Activated naive CD8-positive, alpha-beta T cell treated with anti-CD3 and anti-CD28 coated beads, Interleukin-2, amount 50 U/mL, for 24 hours (primary cell): ENCODE data around the gene C1QL1.

Source experiments
- ATAC-seq: fragments of 150-1000 bp; cut with Tn5 transposase; one replicate; pipeline ENCODE4 v1.10.0; 2021
- DNase-seq: peaks from one replicate; pipeline ENCODE4 v3.0.0; 2021
- H3K27ac Mint-ChIP-seq: one replicate; pipeline ENCODE4 v1.8.0; 2021; ENCODE audit warnings: mild to moderate bottlenecking, mixed read lengths
- H3K27me3 Mint-ChIP-seq: one replicate; pipeline ENCODE4 v1.8.0; 2021; ENCODE audit warnings: mixed read lengths
- H3K36me3 Mint-ChIP-seq: one replicate; pipeline ENCODE4 v1.8.0; 2021; ENCODE audit warnings: low read depth, mixed read lengths
- H3K4me1 Mint-ChIP-seq: one replicate; pipeline ENCODE4 v1.8.0; 2021; ENCODE audit warnings: mixed read lengths
- H3K4me3 Mint-ChIP-seq: one replicate; pipeline ENCODE4 v1.8.0; 2021; ENCODE audit warnings: mild to moderate bottlenecking, moderate library complexity, mixed read lengths
- H3K9me3 Mint-ChIP-seq: one replicate; pipeline ENCODE4 v1.8.0; 2021; ENCODE audit warnings: mixed read lengths

Gene C1QL1

GRCh38 chr17:44933824-44934744 is 34.0 kb downstream of the C1QL1 start:
- Mint-ChIP-seq H3K27me3 (no peaks in the 10 kb centered on the region), H3K9me3 (no peaks in the 10 kb centered on the region), H3K4me1 (no peaks in the 10 kb centered on the region), H3K36me3 (peaks cover 50% of the 10 kb centered on the region), H3K4me3 (no peak overlapping the region), H3K27ac (no peak overlapping the region)
- no peak for DNase-seq
- ATAC-seq = no peak

DNA sequence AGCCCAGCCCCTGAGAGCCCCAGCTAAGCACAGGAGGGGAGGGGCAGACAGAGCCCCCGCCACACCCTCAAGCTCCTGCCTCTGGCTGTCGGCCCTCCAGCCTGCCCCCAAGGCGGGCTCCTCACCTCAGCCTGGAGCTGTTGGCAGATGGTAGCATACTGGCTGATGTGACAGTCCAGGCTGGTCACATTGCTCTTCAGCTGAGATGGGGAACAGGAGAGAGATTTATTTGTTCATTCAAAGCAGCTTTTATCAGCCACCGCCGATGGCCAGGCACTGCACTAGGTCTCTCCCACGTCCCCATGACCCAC is 35.4 kb downstream of the C1QL1 start:
- H3K27ac Mint-ChIP-seq = no peak overlapping the region
- H3K9me3 Mint-ChIP-seq = no peaks in the 10 kb centered on the region
- H3K36me3 Mint-ChIP-seq = peaks cover 46% of the 10 kb centered on the region
- DNase-seq (no peak), ATAC-seq (no peak)
- no peaks in the 10 kb centered on the region for H3K4me1 Mint-ChIP-seq
- no peaks in the 10 kb centered on the region for H3K27me3 Mint-ChIP-seq
- no peak overlapping the region for H3K4me3 Mint-ChIP-seq

DNA sequence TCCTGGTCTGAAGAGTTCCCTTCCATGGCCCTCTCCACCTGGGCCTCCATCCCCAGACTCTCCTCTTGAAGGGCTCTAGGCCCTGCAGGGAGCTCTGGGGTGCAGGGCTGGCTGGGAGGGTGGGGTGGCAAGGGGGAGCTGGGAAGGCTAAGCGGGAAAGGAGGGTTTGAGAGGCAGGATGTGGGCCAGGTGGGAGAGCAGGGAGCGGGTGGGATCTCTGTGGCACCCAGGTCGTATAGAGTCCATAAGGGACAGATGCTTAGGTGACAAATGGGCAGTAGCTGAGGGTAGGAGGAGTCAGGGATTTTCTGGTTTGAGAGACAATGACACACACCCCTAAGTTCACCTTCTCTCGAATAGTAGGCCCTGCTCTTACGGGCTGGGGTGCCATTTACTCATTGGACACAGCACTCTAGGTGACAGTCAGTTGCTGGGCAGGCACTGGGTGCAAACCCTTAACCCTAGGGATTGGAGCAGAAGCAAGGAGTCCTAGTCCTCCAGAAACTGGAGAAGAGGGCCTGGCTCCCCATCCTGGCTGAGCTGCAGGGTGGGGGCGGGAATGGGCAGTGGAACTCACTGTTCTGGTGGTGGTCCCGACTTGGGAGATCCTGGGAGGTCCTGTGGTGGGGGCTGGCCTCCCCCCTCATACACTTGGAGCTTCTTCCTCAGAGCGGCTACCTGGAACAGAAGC is 35.9 kb downstream of the C1QL1 start:
- Mint-ChIP-seq H3K9me3 (no peaks in the 10 kb centered on the region), H3K4me1 (no peaks in the 10 kb centered on the region), H3K36me3 (peaks cover 46% of the 10 kb centered on the region), H3K27me3 (no peaks in the 10 kb centered on the region), H3K4me3 (no peak overlapping the region), H3K27ac (no peak overlapping the region)
- ATAC-seq (no peak), DNase-seq (no peak)

DNA sequence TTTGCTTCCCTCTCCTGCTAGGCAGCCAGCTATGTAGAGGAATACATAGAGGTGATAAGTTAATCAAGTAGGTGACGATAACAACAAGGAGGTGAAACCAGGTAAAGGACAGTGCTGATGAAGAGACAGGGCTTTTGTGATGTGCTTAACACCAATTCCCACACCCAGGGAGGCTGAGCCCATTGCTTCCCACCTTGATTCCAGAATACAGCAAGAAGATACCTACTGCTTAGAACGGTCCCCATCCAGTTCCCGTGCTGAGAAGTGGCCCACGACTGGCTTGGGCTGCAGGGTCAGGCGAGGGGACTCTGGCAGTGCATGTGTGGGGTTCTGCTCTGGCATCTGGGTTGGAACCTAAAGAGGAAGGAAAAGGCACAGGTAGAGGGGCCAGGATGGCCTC is 36.7 kb downstream of the C1QL1 start:
- H3K27me3 Mint-ChIP-seq = no peaks in the 10 kb centered on the region
- no peak for ATAC-seq
- H3K4me3 Mint-ChIP-seq = no peak overlapping the region
- H3K4me1 Mint-ChIP-seq = no peaks in the 10 kb centered on the region
- no peaks in the 10 kb centered on the region for H3K9me3 Mint-ChIP-seq
- H3K36me3 Mint-ChIP-seq = peaks cover 42% of the 10 kb centered on the region
- H3K27ac Mint-ChIP-seq = no peak overlapping the region
- no peak for DNase-seq

GRCh38 chr17:44930667-44931066 is 37.4 kb downstream of the C1QL1 start:
- Mint-ChIP-seq H3K27ac (no peak overlapping the region), H3K36me3 (peaks cover 43% of the 10 kb centered on the region), H3K9me3 (no peaks in the 10 kb centered on the region), H3K4me3 (no peak overlapping the region), H3K27me3 (no peaks in the 10 kb centered on the region), H3K4me1 (no peaks in the 10 kb centered on the region)
- ATAC-seq (no peak), DNase-seq (no peak)

DNA sequence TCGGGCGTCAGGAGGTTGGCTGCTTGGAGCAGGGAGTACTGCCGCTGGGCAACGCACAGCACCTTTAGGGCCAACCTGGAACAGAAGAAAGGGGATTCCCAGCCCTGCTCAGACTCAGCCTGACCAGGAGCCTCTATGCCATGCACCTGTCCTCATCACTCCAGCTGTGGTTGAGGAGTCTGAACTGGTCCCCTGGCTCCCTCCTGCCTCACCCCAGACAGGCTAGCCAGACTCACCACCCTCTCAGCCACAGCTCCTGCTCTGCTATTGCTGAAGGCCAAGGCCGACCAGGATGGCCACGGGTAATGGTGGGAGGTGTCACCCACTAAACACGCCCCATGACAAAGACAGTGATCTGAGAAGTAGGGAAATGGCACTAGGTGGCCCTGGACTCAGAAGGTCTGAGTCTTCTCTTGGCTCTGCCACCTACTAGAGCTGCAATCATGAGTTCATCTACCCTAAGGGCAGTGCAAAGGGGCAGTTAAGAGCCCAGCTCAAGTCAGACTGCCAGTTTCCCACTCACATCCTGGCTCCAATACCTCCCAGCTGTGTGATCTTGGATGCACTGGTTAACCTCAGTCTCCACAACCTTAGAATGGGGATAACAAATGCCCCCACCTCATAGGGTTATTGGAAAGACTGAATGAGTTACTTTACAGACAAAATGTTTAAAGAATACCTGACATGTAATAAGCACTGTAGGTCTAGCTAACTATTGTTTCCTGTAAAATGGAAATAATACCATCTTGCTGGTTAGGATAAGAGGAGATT is 39.0 kb downstream of the C1QL1 start:
- no peaks in the 10 kb centered on the region for H3K27me3 Mint-ChIP-seq
- H3K27ac Mint-ChIP-seq = no peak overlapping the region
- ATAC-seq = no peak

GRCh38 chr17:44928136-44928535 is 40.0 kb downstream of the C1QL1 start:
- no peak for DNase-seq
- Mint-ChIP-seq H3K9me3 (no peaks in the 10 kb centered on the region), H3K36me3 (peaks cover 30% of the 10 kb centered on the region), H3K4me3 (no peak overlapping the region), H3K27me3 (no peaks in the 10 kb centered on the region), H3K27ac (no peak overlapping the region), H3K4me1 (no peaks in the 10 kb centered on the region)
- no peak for ATAC-seq

More for the DNA sequence above, 39.0 kb downstream of the C1QL1 start:
- Mint-ChIP-seq H3K4me1 (no peaks in the 10 kb centered on the region), H3K36me3 (peaks cover 38% of the 10 kb centered on the region), H3K9me3 (no peaks in the 10 kb centered on the region), H3K4me3 (no peak overlapping the region)
- DNase-seq = no peak

- ATAC-seq = no peak
- no peaks in the 10 kb centered on the region for H3K9me3 Mint-ChIP-seq
- peaks cover 30% of the 10 kb centered on the region for H3K36me3 Mint-ChIP-seq
- no peaks in the 10 kb centered on the region for H3K27me3 Mint-ChIP-seq
- no peak overlapping the region for H3K27ac Mint-ChIP-seq
- no peak for DNase-seq
- H3K4me3 Mint-ChIP-seq = no peak overlapping the region
- H3K4me1 Mint-ChIP-seq = no peaks in the 10 kb centered on the region
These were observed 40.4 kb downstream of the C1QL1 start for GRCh38 chr17:44927696-44928095.

DNA sequence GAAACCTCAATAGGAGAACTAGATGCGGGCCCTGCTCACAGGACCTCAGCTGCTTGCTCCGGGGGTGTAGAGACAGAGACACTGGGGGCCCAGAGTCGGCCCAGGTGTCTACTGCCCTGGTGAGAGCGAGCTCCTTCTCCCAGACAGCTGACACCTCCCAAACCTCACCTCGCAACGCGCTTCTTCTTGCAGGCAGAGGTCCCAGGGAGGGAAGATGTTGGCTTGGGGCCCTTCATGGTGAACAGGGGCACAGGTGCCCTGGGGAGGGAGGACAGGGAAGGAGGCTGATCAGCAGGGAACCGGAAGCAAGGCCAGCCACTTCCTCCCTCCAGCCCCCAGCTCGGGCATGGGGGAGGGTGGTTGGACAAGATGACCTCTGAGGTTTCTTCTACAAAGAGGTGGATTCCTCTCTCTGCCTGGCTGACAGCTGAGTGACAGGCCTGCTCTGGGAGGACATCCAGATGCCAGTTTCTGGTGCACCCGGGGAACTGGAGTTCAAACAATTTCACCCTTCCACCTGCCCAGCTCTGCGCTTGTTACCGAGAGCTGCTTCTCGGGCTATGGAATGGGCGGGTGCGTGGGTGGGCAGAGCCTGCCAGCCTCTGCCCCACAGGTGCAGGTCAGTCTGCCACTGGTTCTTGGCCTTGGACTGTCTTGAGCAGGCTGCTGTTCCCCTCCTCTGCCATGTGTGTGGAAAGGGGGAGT is 41.1 kb downstream of the C1QL1 start:
- H3K36me3 Mint-ChIP-seq = peaks cover 28% of the 10 kb centered on the region
- ATAC-seq (no peak), DNase-seq (no peak)
- no peaks in the 10 kb centered on the region for H3K27me3 Mint-ChIP-seq
- no peaks in the 10 kb centered on the region for H3K4me1 Mint-ChIP-seq
- no peak overlapping the region for H3K27ac Mint-ChIP-seq
- H3K9me3 Mint-ChIP-seq = no peaks in the 10 kb centered on the region
- H3K4me3 Mint-ChIP-seq = no peak overlapping the region

- DNase-seq (no peak), ATAC-seq (no peak)
- Mint-ChIP-seq H3K4me1 (no peaks in the 10 kb centered on the region), H3K27me3 (no peaks in the 10 kb centered on the region), H3K4me3 (no peak overlapping the region), H3K27ac (peak overlapping the region; percentile 11), H3K36me3 (peaks cover 20% of the 10 kb centered on the region), H3K9me3 (no peaks in the 10 kb centered on the region)
These were observed 42.1 kb downstream of the C1QL1 start for GRCh38 chr17:44925731-44926697.

DNA sequence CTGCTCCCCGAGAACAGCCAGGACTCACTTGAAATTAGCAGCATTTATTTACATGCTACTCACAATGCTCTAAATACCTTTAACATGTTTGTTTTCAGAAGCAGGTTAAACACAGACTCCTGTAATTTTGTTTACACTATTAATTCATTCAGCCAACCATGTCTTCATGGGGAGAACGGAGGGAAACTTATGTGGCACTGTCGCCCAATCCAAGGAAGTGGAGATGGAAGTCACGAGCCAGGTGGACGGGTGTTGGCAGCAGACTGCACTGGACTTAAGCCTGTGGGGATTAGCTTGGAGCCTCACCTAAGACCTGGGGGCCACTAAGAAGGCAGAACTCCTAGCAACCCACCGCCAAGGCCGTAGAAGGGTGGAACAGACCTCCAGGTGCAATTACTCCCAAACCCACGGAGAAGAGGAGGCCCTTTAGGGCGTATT is 44.0 kb downstream of the C1QL1 start:
- ATAC-seq = no peak
- Mint-ChIP-seq H3K9me3 (no peaks in the 10 kb centered on the region), H3K4me1 (peaks cover 5% of the 10 kb centered on the region), H3K36me3 (peaks cover 11% of the 10 kb centered on the region), H3K4me3 (no peak overlapping the region), H3K27me3 (peaks cover 10% of the 10 kb centered on the region), H3K27ac (no peak overlapping the region)
- DNase-seq = no peak

DNA sequence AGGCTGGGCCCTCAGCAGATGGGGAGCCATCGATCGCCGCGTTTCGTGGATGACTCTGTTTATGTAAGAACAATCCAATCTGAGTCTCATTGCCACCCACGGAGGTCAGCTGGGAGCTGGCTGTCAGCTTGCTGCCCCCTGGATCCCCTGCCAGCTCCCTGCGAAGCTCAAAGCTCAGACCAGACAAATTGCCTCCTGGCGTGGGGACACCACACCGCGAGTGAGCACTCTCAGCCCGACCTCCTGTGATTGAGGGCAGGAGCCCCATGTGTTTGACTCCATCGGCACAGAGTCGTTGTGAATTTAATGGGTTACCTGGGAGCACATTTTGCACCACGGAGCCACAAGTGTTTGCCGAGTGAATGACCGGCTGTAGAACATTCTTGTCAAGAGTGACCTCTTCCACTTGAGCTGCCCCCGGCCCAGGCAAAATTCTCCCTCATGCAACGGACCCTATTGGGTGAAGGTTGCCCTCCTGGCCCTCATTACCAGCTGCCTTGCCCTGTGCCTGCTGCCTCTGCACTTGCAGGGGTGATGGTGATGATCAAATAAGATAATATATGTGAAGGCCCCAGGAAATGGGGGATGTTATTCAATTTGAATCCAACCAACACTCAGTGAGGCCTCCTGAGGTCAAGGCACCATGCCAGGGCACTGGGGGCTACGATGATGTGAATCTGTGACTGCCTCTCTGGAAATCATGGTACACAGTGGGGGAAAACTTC is 45.2 kb downstream of the C1QL1 start:
- Mint-ChIP-seq H3K9me3 (no peaks in the 10 kb centered on the region), H3K4me3 (no peak overlapping the region), H3K36me3 (peaks cover 9% of the 10 kb centered on the region), H3K27ac (no peak overlapping the region), H3K27me3 (peaks cover 10% of the 10 kb centered on the region), H3K4me1 (peaks cover 5% of the 10 kb centered on the region)
- no peak for DNase-seq
- no peak for ATAC-seq

DNA sequence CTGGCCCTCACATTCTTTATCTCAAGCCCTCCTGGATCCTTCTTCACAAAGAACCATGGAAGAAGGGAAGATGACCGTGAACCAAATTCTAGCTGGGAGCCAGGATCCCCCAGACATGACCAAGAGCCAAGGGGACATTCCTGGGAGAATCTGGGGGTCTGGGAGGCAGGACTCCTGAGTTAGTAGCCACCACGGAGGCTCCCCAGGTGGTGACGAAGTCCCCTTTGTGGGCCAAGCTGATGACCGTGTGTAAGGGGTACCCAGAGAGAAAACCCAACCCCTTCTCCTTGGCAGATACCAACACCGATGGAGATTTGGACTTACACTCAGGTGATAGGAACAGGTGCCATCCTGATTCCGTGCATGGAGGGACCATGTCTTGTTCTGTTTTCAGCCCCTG is 46.0 kb downstream of the C1QL1 start:
- peaks cover 7% of the 10 kb centered on the region for H3K36me3 Mint-ChIP-seq
- no peak for ATAC-seq
- H3K4me1 Mint-ChIP-seq = peaks cover 5% of the 10 kb centered on the region
- H3K4me3 Mint-ChIP-seq = no peak overlapping the region
- no peak for DNase-seq
- no peaks in the 10 kb centered on the region for H3K9me3 Mint-ChIP-seq
- peaks cover 10% of the 10 kb centered on the region for H3K27me3 Mint-ChIP-seq
- no peak overlapping the region for H3K27ac Mint-ChIP-seq
